Caco-2 (cell line): ENCODE measurements around the gene SEMA3C. TPM values are rescaled to one million over a fixed set of nuclear protein-coding genes. Genes with fewer than 3 reads are reported as not detected.

Experiments used
- BruUV-seq: library from RNA; stranded (reverse); fragments of 400-500 nt; replicated peaks from 2 replicates; lab custom pipeline; 2021; lab: Mats Ljungman, UMichigan
- CTCF ChIA-PET: fragments of 300-600 bp; sonication (Branson Sonifier 250); formaldehyde crosslinking; loops from one replicate; lab custom pipeline; 2022; ENCODE audit warnings: antibody characterized with exemption; lab: Charles Lee
- POLR2A ChIA-PET: fragments of 300-600 bp; sonication (Branson Sonifier 250); formaldehyde crosslinking; loops from one replicate; lab custom pipeline; 2022; ENCODE audit warnings: antibody characterized with exemption; lab: Charles Lee
- DNase-seq, 2 experiments: peaks; one replicate each; pipeline versions ENCODE4 v3.0.0 to v3.0.0-alpha.2; 2020 to 2022
- H3K27me3 ChIP-seq: replicated peaks from 2 replicates; pipeline ENCODE4 v1.6.0; 2011; ENCODE audit warnings: low read length; ENCODE audit not compliant: control insufficient read depth, insufficient read depth
- H3K36me3 ChIP-seq: 2 replicates; pipeline ENCODE4 v1.5.1; 2011; ENCODE audit warnings: low read length; ENCODE audit not compliant: control insufficient read depth, insufficient read depth
- H3K4me1 ChIP-seq: fragments of 250-450 bp; sonication (Bioruptor Pico); 2 replicates; pipeline ENCODE4 v1.5.1; 2020; ENCODE audit warnings: mild to moderate bottlenecking
- H3K4me3 ChIP-seq: 2 replicates; pipeline ENCODE4 v1.5.1; 2011; ENCODE audit warnings: low read depth, mild to moderate bottlenecking, control low read depth, low read length
- H3K9me3 ChIP-seq: fragments of 250-450 bp; sonication (Bioruptor Pico); 2 replicates; pipeline ENCODE4 v1.5.1; 2020; ENCODE audit warnings: mild to moderate bottlenecking, moderate library complexity
- H3K27ac Mint-ChIP-seq: one replicate; pipeline ENCODE4 v1.8.0; 2022; ENCODE audit warnings: mixed read lengths; ENCODE audit not compliant: unreplicated experiment
- H3K27me3 Mint-ChIP-seq: one replicate; pipeline ENCODE4 v1.8.0; 2022; ENCODE audit warnings: mixed read lengths; ENCODE audit not compliant: insufficient read depth, unreplicated experiment
- H3K36me3 Mint-ChIP-seq: one replicate; pipeline ENCODE4 v1.8.0; 2022; ENCODE audit warnings: mild to moderate bottlenecking, mixed read lengths; ENCODE audit not compliant: insufficient read depth, unreplicated experiment
- H3K4me1 Mint-ChIP-seq: one replicate; pipeline ENCODE4 v1.8.0; 2022; ENCODE audit warnings: low read depth, mixed read lengths; ENCODE audit not compliant: unreplicated experiment
- H3K4me3 Mint-ChIP-seq: one replicate; pipeline ENCODE4 v1.8.0; 2022; ENCODE audit warnings: mild to moderate bottlenecking, moderate library complexity, mixed read lengths; ENCODE audit not compliant: unreplicated experiment
- H3K9me3 Mint-ChIP-seq: one replicate; pipeline ENCODE4 v1.8.0; 2022; ENCODE audit warnings: mixed read lengths; ENCODE audit not compliant: unreplicated experiment
- intact Hi-C: fragments of 100-400 bp; cut with micrococcal nuclease; formaldehyde crosslinking; loops from one replicate; pipeline ENCODE4 v1.10.0; 2022; ENCODE audit not compliant: unreplicated experiment
- total RNA-seq: library from RNA; stranded (reverse); gene quantifications from 2 replicates; pipeline ENCODE4 v1.2.3, GENCODE V29; 2022
- TF ChIP-seq, protein P1 (sequence below), 2 experiments: fragments of 200-600 bp in 1 of 2; IDR thresholded peaks; 1 replicate in 1 of 2; 2 replicates in 1 of 2; pipeline versions ENCODE4 v1.5.1 to v1.8.0; 2011 to 2022; ENCODE audit warnings: antibody characterized with exemption in 1 of 2, control low read depth in 1 of 2, inconsistent platforms in 1 of 2, low read depth in 1 of 2, low read length in 1 of 2, mild to moderate bottlenecking in 1 of 2, moderate library complexity in 1 of 2; ENCODE audit not compliant: insufficient read depth in 1 of 2, severe bottlenecking in 1 of 2, unreplicated experiment in 1 of 2

The SEMA3C gene
- total RNA-seq, 1 experiment from 2014 or later, result 25.8 TPM

DNA sequence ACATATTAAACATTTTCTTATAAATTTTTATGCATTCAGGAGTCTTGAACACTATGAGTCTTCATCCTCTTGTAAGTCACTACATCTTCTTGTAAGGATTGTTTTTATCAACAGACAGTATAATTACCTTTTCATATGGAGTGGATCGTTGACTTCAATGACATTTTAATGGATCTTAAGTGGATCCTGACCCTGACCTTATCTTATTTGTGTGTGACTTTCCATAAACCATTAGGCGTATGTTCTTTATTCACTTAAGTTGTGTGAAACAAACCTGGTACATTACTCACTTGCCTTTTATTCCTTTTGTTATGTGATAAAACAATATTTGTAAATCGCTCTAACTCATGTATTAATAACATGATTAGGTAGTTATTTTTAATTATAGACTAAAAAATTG lies 18.5 kb upstream of the SEMA3C start:
- peaks cover 9% of the 10 kb centered on the region for H3K9me3 Mint-ChIP-seq
- TF ChIP-seq, protein P1, sequence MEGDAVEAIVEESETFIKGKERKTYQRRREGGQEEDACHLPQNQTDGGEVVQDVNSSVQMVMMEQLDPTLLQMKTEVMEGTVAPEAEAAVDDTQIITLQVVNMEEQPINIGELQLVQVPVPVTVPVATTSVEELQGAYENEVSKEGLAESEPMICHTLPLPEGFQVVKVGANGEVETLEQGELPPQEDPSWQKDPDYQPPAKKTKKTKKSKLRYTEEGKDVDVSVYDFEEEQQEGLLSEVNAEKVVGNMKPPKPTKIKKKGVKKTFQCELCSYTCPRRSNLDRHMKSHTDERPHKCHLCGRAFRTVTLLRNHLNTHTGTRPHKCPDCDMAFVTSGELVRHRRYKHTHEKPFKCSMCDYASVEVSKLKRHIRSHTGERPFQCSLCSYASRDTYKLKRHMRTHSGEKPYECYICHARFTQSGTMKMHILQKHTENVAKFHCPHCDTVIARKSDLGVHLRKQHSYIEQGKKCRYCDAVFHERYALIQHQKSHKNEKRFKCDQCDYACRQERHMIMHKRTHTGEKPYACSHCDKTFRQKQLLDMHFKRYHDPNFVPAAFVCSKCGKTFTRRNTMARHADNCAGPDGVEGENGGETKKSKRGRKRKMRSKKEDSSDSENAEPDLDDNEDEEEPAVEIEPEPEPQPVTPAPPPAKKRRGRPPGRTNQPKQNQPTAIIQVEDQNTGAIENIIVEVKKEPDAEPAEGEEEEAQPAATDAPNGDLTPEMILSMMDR (IDR thresholded peaks at IDR 0.05; ENCODE audit: insufficient read depth in 1 of 2, low read depth in 1 of 2, low read length in 1 of 2, severe bottlenecking in 1 of 2, unreplicated experiment in 1 of 2), result no peak
- H3K4me3 Mint-ChIP-seq, result no peak overlapping the region
- Histone ChIP-seq H3K9me3 (no peaks in the 10 kb centered on the region), H3K27me3 (no peaks in the 10 kb centered on the region), H3K36me3 (no peaks in the 10 kb centered on the region), H3K4me1 (peaks cover 22% of the 10 kb centered on the region), H3K4me3 (no peak overlapping the region)
- no peak overlapping the region for H3K27ac Mint-ChIP-seq
- H3K36me3 Mint-ChIP-seq, result no peaks in the 10 kb centered on the region
- CTCF ChIA-PET, result no interaction called here
- no peaks in the 10 kb centered on the region for H3K27me3 Mint-ChIP-seq
- DNase-seq, result no peak
- BruUV-seq, result no TSS peak
- POLR2A ChIA-PET, result no interaction called here
- intact Hi-C loops, result no loop called here
- H3K4me1 Mint-ChIP-seq, result peaks cover 23% of the 10 kb centered on the region

DNA sequence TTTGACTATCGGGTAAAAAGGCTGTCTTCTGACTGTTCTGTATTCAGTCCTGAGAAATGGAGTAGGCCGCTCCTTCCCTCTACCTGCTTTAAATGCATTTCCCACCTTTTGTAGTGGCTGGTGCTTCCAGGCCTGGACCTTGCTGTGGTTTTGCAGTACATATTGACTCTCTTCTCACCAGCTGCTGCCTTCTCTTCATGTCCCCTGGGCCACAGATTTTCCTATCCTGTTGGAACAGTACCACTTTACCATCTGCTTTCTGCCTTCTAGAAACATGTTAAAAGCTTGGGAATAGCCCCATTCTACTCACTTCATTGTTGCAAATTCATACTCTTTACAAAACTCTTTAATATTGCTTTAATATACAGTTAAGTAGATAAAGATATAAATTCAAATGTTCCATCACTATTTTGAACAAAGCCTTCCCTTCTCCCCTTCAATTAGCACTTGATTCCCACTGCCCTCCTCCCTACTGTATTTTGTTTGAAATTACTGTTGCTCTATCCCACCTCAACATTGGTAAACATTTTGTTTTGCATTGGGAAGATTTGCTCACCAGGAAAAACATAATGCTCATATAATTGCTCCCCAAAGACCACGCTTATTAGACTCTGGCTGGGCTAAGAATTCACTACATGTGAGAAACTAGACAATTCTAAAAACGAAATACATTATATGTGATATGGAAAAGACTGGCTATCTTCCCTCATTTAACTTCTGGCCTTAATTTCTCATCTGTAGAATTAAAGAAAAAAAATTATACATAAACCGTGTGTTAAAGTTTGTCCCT lies 17.3 kb upstream of the SEMA3C start:
- TF ChIP-seq, protein P1 (IDR thresholded peaks at IDR 0.05; ENCODE audit: insufficient read depth in 1 of 2, low read depth in 1 of 2, low read length in 1 of 2, severe bottlenecking in 1 of 2, unreplicated experiment in 1 of 2), result no peak
- no peak for DNase-seq
- BruUV-seq, result no TSS peak
- intact Hi-C loops, result no loop called here
- Mint-ChIP-seq H3K4me1 (peaks cover 12% of the 10 kb centered on the region), H3K27ac (no peak overlapping the region), H3K4me3 (no peak overlapping the region), H3K36me3 (no peaks in the 10 kb centered on the region), H3K9me3 (peaks cover 9% of the 10 kb centered on the region), H3K27me3 (no peaks in the 10 kb centered on the region)
- CTCF ChIA-PET, result no interaction called here
- POLR2A ChIA-PET, result no interaction called here
- Histone ChIP-seq H3K9me3 (no peaks in the 10 kb centered on the region), H3K27me3 (no peaks in the 10 kb centered on the region), H3K36me3 (no peaks in the 10 kb centered on the region), H3K4me1 (peaks cover 10% of the 10 kb centered on the region), H3K4me3 (no peak overlapping the region)

DNA sequence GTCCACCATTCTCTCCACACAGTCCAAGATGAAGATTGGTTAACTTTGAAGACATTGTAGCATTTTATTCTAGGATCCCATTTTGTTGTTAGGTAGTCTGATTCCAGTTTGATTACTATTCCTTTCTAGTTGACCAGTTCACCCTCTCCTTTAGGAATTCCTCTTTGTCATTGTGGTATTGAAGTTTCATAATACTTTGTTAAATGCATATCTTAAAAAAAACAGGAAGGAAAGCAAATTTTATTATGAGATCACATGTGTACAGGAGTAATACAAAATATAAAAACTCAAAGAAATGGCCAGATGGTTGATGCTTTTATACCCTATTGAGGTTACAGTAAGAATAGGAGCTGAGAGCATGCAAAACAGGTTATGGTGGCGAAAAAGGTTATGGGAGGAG lies 15.5 kb upstream of the SEMA3C start:
- Mint-ChIP-seq H3K36me3 (no peaks in the 10 kb centered on the region), H3K9me3 (peaks cover 6% of the 10 kb centered on the region), H3K27ac (no peak overlapping the region), H3K27me3 (no peaks in the 10 kb centered on the region), H3K4me3 (no peak overlapping the region), H3K4me1 (no peaks in the 10 kb centered on the region)
- H3K4me1 ChIP-seq, result no peaks in the 10 kb centered on the region
- intact Hi-C loops, result no loop called here
- TF ChIP-seq, protein P1 (IDR thresholded peaks at IDR 0.05; ENCODE audit: insufficient read depth in 1 of 2, low read depth in 1 of 2, low read length in 1 of 2, severe bottlenecking in 1 of 2, unreplicated experiment in 1 of 2), result no peak
- H3K27me3 ChIP-seq, result no peaks in the 10 kb centered on the region
- no peaks in the 10 kb centered on the region for H3K36me3 ChIP-seq
- DNase-seq, result no peak
- H3K4me3 ChIP-seq, result no peak overlapping the region
- BruUV-seq, result no TSS peak
- H3K9me3 ChIP-seq, result no peaks in the 10 kb centered on the region
- CTCF ChIA-PET, result no interaction called here
- POLR2A ChIA-PET, result no interaction called here
